Loucy (cell line): ENCODE results near the gene KIF2C.
A peak's percentile ranks its signal among the peaks of the same experiment; 100 is the strongest.
"Not testable (repeated sequence)": the region's sequence is repeated elsewhere in the genome, so short reads cannot be mapped to it uniquely, and the experiment has no call there.

Experiments used
- H2AFZ ChIP-seq: fragments of 200-600 bp; sonication (generic); 2 replicates; pipeline ENCODE4 v1.6.0; 2016; ENCODE audit warnings: antibody characterized with exemption, mild to moderate bottlenecking, low read length, moderate library complexity
- H3F3A ChIP-seq: fragments of 200-600 bp; 2 replicates; pipeline ENCODE4 v1.6.0; 2016; ENCODE audit warnings: antibody characterized with exemption, low read depth, mild to moderate bottlenecking
- H3K27me3 ChIP-seq: fragments of 200-600 bp; sonication (generic); 2 replicates; pipeline ENCODE4 v1.6.1; 2014; ENCODE audit warnings: low read length, mild to moderate bottlenecking; ENCODE audit not compliant: insufficient read depth, poor library complexity, severe bottlenecking
- H3K36me3 ChIP-seq: fragments of 200-600 bp; sonication (generic); 2 replicates; pipeline ENCODE4 v1.6.1; 2016; ENCODE audit warnings: low read length; ENCODE audit not compliant: insufficient read depth
- H3K4me1 ChIP-seq: fragments of 200-600 bp; sonication (generic); 2 replicates; pipeline ENCODE4 v1.5.1; 2014; ENCODE audit warnings: low read length, mild to moderate bottlenecking; ENCODE audit not compliant: insufficient read depth, poor library complexity, severe bottlenecking
- H3K4me2 ChIP-seq: fragments of 200-600 bp; sonication (generic); 2 replicates; pipeline ENCODE4 v1.6.0; 2014; ENCODE audit warnings: antibody characterized with exemption, low read length, low read depth, mild to moderate bottlenecking; ENCODE audit not compliant: poor library complexity, severe bottlenecking
- H3K4me3 ChIP-seq: fragments of 200-600 bp; sonication (generic); 2 replicates; pipeline ENCODE4 v1.5.1; 2014; ENCODE audit warnings: low read length, mild to moderate bottlenecking, mixed read lengths; ENCODE audit not compliant: poor library complexity, severe bottlenecking
- H3K79me2 ChIP-seq: fragments of 200-600 bp; sonication (generic); 2 replicates; pipeline ENCODE4 v1.6.1; 2014; ENCODE audit warnings: low read length; ENCODE audit not compliant: insufficient read depth
- H3K9ac ChIP-seq: fragments of 200-600 bp; sonication (generic); 2 replicates; pipeline ENCODE4 v1.6.0; 2014; ENCODE audit warnings: mild to moderate bottlenecking, low read depth, low read length, moderate library complexity; ENCODE audit not compliant: poor library complexity, severe bottlenecking
- H3K9me2 ChIP-seq: fragments of 200-600 bp; sonication (generic); replicated peaks from 2 replicates; pipeline ENCODE4 v1.6.1; 2016; ENCODE audit warnings: low read depth, low read length, mixed read lengths
- H3K9me3 ChIP-seq: fragments of 200-600 bp; sonication (generic); 2 replicates; pipeline ENCODE4 v1.6.1; 2014; ENCODE audit warnings: mild to moderate bottlenecking, antibody characterized with exemption, low read length, low read depth; ENCODE audit not compliant: insufficient read depth
- H4K20me1 ChIP-seq: fragments of 200-600 bp; sonication (generic); 2 replicates; pipeline ENCODE4 v1.6.0; 2014; ENCODE audit warnings: antibody characterized with exemption, low read length, mild to moderate bottlenecking; ENCODE audit not compliant: insufficient read depth, poor library complexity, severe bottlenecking
- CTCF ChIP-seq: fragments of 200-600 bp; sonication (generic); conservative IDR thresholded peaks from 2 replicates; pipeline ENCODE4 v1.5.1; 2014; ENCODE audit warnings: mild to moderate bottlenecking, antibody characterized with exemption, low read length
- EZH2phosphoT487 ChIP-seq: fragments of 200-600 bp; IDR thresholded peaks from 2 replicates; pipeline ENCODE4 v1.6.1; 2018; ENCODE audit warnings: antibody characterized with exemption, mild to moderate bottlenecking, moderate library complexity, borderline replicate concordance

The KIF2C gene

GRCh38 chr1:44735992-44736391 is 3.6 kb upstream of the KIF2C start:
- H2AFZ ChIP-seq, result no peak overlapping the region
- no peaks in the 10 kb centered on the region for H3K27me3 ChIP-seq
- H3K4me2 ChIP-seq, result no peak overlapping the region
- no peaks in the 10 kb centered on the region for H3K36me3 ChIP-seq
- peaks cover under 1% of the 10 kb centered on the region; the same call in 1 of the 2 replicates for H3F3A ChIP-seq
- peaks cover 5% of the 10 kb centered on the region for H4K20me1 ChIP-seq
- H3K4me3 ChIP-seq, result no peak overlapping the region
- H3K9me2 ChIP-seq, result no peaks in the 10 kb centered on the region
- no peaks in the 10 kb centered on the region for H3K9me3 ChIP-seq
- TF ChIP-seq EZH2phosphoT487 (no peak), CTCF (no peak)
- peaks cover 13% of the 10 kb centered on the region for H3K79me2 ChIP-seq
- H3K4me1 ChIP-seq, result peaks cover 22% of the 10 kb centered on the region
- H3K9ac ChIP-seq, result no peak overlapping the region

GRCh38 chr1:44738953-44739306 is 707 bp upstream of the KIF2C start:
- H2AFZ ChIP-seq, result peak overlapping the region; percentile 63; the same call in 1 of the 2 replicates
- not testable (repeated sequence) for H3K9me3 ChIP-seq, H3K27me3 ChIP-seq, H3K9me2 ChIP-seq, H3F3A ChIP-seq, H3K36me3 ChIP-seq
- peak overlapping the region; percentile 73 for H3K4me2 ChIP-seq
- peaks cover 19% of the 10 kb centered on the region for H4K20me1 ChIP-seq
- H3K79me2 ChIP-seq, result peaks cover 43% of the 10 kb centered on the region
- H3K9ac ChIP-seq, result peak overlapping the region; percentile 97
- peak overlapping the region; percentile 94 for H3K4me3 ChIP-seq
- H3K4me1 ChIP-seq, result peaks cover 31% of the 10 kb centered on the region

GRCh38 chr1:44740179-44740617 is 561 bp downstream of the KIF2C start:
- H4K20me1 ChIP-seq, result peaks cover 19% of the 10 kb centered on the region
- no peaks in the 10 kb centered on the region for H3F3A ChIP-seq
- no peaks in the 10 kb centered on the region for H3K9me2 ChIP-seq
- no peaks in the 10 kb centered on the region for H3K27me3 ChIP-seq
- peaks cover 55% of the 10 kb centered on the region for H3K79me2 ChIP-seq
- no peak for TF ChIP-seq EZH2phosphoT487
- no peak for TF ChIP-seq CTCF
- peak overlapping the region; percentile 97 for H3K9ac ChIP-seq
- H3K36me3 ChIP-seq, result peaks cover 3% of the 10 kb centered on the region; the same call in 1 of the 2 replicates
- peak overlapping the region; percentile 94 for H3K4me3 ChIP-seq
- H3K4me1 ChIP-seq, result peaks cover 37% of the 10 kb centered on the region
- H3K9me3 ChIP-seq, result no peaks in the 10 kb centered on the region
- H3K4me2 ChIP-seq, result peak overlapping the region; percentile 93
- H2AFZ ChIP-seq, result peak overlapping the region; percentile 80

- peak overlapping the region; percentile 93 for H3K4me2 ChIP-seq
- H3K4me3 ChIP-seq, result peak overlapping the region; percentile 66
- peak overlapping the region; percentile 59 for H3K9ac ChIP-seq
- H3K27me3 ChIP-seq, result no peaks in the 10 kb centered on the region
- H4K20me1 ChIP-seq, result peaks cover 24% of the 10 kb centered on the region
- TF ChIP-seq CTCF (no peak), EZH2phosphoT487 (no peak)
- H3K9me3 ChIP-seq, result no peaks in the 10 kb centered on the region
- H3F3A ChIP-seq, result no peaks in the 10 kb centered on the region
- H3K4me1 ChIP-seq, result peaks cover 41% of the 10 kb centered on the region
- no peak overlapping the region for H2AFZ ChIP-seq
- peaks cover 83% of the 10 kb centered on the region for H3K79me2 ChIP-seq
- H3K36me3 ChIP-seq, result peaks cover 24% of the 10 kb centered on the region
- no peaks in the 10 kb centered on the region for H3K9me2 ChIP-seq
These were observed 3.6 kb downstream of the KIF2C start for GRCh38 chr1:44743211-44743610.
